ENCODE measurements around the gene FASLG.

Gene FASLG

DNA sequence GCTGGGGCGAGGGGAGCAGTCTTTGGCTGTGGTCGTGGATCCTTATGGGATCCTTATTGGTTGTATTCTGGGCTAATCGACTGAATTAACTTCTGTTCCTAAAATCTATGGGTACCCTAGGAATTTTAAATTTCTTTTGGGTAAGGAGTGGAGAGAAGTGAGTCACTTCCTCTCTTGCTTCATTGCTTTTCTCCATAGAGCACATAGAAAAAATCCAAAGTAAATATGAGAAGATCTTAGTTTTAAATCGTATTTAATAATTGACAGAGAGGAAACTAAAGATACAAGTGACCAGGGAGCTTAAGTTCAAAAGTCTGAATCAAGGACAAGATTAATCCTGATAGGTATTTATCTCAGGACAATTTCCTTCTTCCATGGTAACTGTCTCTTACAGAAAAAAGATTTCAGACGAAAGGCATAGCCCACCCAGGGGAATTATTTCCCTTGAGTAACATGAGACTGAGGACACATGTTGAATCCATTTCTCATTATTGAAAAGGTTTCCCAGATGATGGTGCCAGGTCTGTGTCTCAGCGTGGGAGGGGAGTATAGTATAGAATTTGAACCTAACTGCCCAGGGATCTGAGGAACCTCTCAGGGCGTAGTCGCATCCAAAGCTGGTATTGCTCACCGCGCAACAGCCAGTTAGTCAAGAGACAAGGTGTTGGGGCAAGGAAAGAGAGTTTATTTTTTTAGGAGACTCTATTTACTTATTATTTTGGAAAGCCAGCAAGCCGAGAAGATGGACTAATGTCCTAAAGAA is 28.7 kb upstream of the FASLG start:
- H3K27me3 ChIP-seq (ENCODE audit: insufficient read depth, insufficient read length), result no peaks in the 10 kb centered on the region
- no peaks in the 10 kb centered on the region for H3K36me3 ChIP-seq (ENCODE audit: insufficient read depth, insufficient read length, low read length)
- no peak overlapping the region for H3K9ac ChIP-seq (ENCODE audit: insufficient read length, low read depth)
- H3K4me3 ChIP-seq (ENCODE audit: insufficient read length, low read depth), result no peak overlapping the region
- no peak for TF ChIP-seq ZNF274 (IDR thresholded peaks at IDR 0.05; ENCODE audit: low read depth, low read length)
- no peak for TF ChIP-seq YY1 (IDR thresholded peaks at IDR 0.05; ENCODE audit: insufficient read depth, insufficient read length)
- TF ChIP-seq SUZ12 (IDR thresholded peaks at IDR 0.05; ENCODE audit: extremely low read depth, insufficient read depth, insufficient read length), result no peak
- DNase-seq (ENCODE audit: low read depth, low spot score), result no peak
- no peaks in the 10 kb centered on the region for H3K4me1 ChIP-seq (ENCODE audit: insufficient read depth, insufficient read length)
- peaks cover 22% of the 10 kb centered on the region; the same call in 1 of the 2 replicates for H3K9me3 ChIP-seq (ENCODE audit: insufficient read depth, low read length)

DNA sequence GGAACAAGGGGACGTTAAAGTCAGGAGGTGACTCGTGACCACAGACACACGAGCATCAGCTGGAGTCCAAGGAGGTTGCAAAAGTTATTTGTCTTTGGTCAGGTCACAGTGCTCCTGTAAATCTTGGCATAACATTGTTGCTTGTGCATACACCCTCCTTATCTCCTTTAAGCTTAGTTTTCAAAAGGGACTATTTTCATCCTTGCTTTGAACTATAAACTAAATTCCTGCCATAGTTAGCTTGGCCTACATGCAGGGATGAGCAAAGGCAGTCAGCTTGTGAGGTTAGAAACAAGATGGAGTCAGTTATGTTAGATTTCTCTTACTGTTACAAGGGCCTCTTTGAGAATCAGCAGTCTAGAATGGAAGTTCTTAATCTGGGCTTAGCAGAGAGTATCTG is 28.0 kb upstream of the FASLG start:
- peaks cover 22% of the 10 kb centered on the region; the same call in 1 of the 2 replicates for H3K9me3 ChIP-seq (ENCODE audit: insufficient read depth, low read length)
- H3K36me3 ChIP-seq (ENCODE audit: insufficient read depth, insufficient read length, low read length), result no peaks in the 10 kb centered on the region
- no peak overlapping the region for H3K4me3 ChIP-seq (ENCODE audit: insufficient read length, low read depth)
- no peaks in the 10 kb centered on the region for H3K27me3 ChIP-seq (ENCODE audit: insufficient read depth, insufficient read length)
- TF ChIP-seq YY1 (IDR thresholded peaks at IDR 0.05; ENCODE audit: insufficient read depth, insufficient read length), result no peak
- TF ChIP-seq ZNF274 (IDR thresholded peaks at IDR 0.05; ENCODE audit: low read depth, low read length), result no peak
- no peak for TF ChIP-seq SUZ12 (IDR thresholded peaks at IDR 0.05; ENCODE audit: extremely low read depth, insufficient read depth, insufficient read length)
- H3K9ac ChIP-seq (ENCODE audit: insufficient read length, low read depth), result no peak overlapping the region
- DNase-seq (ENCODE audit: low read depth, low spot score), result no peak
- H3K4me1 ChIP-seq (ENCODE audit: insufficient read depth, insufficient read length), result no peaks in the 10 kb centered on the region

GRCh38 chr1:172637522-172637921 is 21.4 kb upstream of the FASLG start:
- H3K4me1 ChIP-seq (ENCODE audit: insufficient read depth, insufficient read length), result peaks cover 2% of the 10 kb centered on the region
- no peak overlapping the region for H3K9ac ChIP-seq (ENCODE audit: insufficient read length, low read depth)
- no peaks in the 10 kb centered on the region for H3K36me3 ChIP-seq (ENCODE audit: insufficient read depth, insufficient read length, low read length)
- TF ChIP-seq ZNF274 (IDR thresholded peaks at IDR 0.05; ENCODE audit: low read depth, low read length), result no peak
- TF ChIP-seq SUZ12 (IDR thresholded peaks at IDR 0.05; ENCODE audit: extremely low read depth, insufficient read depth, insufficient read length), result no peak
- no peak for TF ChIP-seq YY1 (IDR thresholded peaks at IDR 0.05; ENCODE audit: insufficient read depth, insufficient read length)
- H3K9me3 ChIP-seq (ENCODE audit: insufficient read depth, low read length), result peaks cover 22% of the 10 kb centered on the region
- H3K27me3 ChIP-seq (ENCODE audit: insufficient read depth, insufficient read length), result no peaks in the 10 kb centered on the region
- no peak for DNase-seq (ENCODE audit: low read depth, low spot score)
- no peak overlapping the region for H3K4me3 ChIP-seq (ENCODE audit: insufficient read length, low read depth)

DNA sequence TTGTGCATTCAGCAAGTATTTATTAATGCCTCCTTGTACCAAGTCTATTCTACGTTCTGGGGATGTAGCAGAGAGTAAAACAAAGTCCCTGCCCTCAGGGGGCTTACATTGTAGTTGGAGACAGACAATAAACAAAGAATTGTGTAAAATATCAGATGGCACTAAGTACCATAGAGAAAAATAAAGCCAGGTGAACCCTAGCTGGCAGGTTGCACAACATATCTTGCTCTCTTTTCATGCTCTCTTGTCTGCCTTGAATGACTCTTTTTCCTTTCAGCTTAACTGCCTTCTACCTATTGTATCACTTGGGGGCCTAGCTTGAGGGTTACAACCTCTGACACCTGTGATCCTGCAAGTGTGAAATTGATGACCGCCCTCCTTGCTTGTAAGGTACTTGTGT is 20.7 kb upstream of the FASLG start:
- TF ChIP-seq ZNF274 (IDR thresholded peaks at IDR 0.05; ENCODE audit: low read depth, low read length) (no peak), YY1 (IDR thresholded peaks at IDR 0.05; ENCODE audit: insufficient read depth, insufficient read length) (no peak)
- peaks cover 21% of the 10 kb centered on the region for H3K9me3 ChIP-seq (ENCODE audit: insufficient read depth, low read length)

DNA sequence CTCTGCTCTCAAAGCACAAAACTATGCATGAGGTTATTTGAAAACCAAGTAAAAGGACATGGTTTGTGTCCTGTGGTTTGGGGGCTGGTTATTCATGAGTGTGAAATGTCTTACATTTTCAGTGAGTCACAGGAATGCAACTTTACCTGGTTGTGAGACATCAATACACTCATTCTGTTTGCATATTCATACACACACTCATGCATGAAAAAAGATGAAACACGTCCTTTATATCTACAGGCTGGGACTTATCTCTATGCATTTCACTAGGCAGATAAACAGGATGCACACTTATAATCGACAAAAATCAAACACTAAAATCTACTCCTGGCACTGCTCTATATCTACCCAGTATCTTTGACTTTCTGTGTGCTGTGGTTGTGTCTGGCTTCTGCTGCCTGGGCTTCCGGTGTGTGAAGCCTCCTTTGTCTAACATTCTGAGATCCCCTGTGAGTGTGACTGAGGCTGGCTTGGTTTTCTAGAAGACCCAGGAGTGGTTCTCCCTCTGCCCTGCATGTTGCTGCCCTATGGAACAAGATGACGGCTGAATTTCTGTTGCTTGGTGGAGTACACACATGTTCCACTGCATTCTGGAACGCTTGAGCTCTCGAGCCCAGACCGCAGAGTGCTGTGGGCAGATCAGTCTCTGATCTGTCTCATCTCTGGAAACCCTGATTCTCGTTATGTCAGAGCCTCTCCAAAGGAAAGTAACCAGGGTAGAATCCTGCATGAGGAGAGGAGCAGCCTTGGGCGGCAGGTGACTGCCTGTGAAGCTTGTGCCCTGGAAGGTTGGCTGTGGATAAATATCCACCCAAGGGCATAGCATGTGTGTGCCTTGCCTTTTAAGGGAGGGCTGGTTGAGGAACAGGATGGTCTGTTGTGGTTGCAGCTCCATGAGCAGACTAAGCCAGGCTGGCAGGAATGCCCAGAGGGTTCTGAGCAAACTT is 19.7 kb upstream of the FASLG start:
- DNase-seq (ENCODE audit: low read depth, low spot score), result no peak
- Histone ChIP-seq H3K4me3 (ENCODE audit: insufficient read length, low read depth) (no peak overlapping the region), H3K9me3 (ENCODE audit: insufficient read depth, low read length) (peaks cover 20% of the 10 kb centered on the region), H3K9ac (ENCODE audit: insufficient read length, low read depth) (no peak overlapping the region), H3K27me3 (ENCODE audit: insufficient read depth, insufficient read length) (no peaks in the 10 kb centered on the region), H3K36me3 (ENCODE audit: insufficient read depth, insufficient read length, low read length) (no peaks in the 10 kb centered on the region), H3K4me1 (ENCODE audit: insufficient read depth, insufficient read length) (peaks cover 2% of the 10 kb centered on the region)
- TF ChIP-seq ZNF274 (IDR thresholded peaks at IDR 0.05; ENCODE audit: low read depth, low read length), result no peak
- no peak for TF ChIP-seq YY1 (IDR thresholded peaks at IDR 0.05; ENCODE audit: insufficient read depth, insufficient read length)
- no peak for TF ChIP-seq SUZ12 (IDR thresholded peaks at IDR 0.05; ENCODE audit: extremely low read depth, insufficient read depth, insufficient read length)

More for the DNA sequence above, 20.7 kb upstream of the FASLG start:
- no peaks in the 10 kb centered on the region for H3K27me3 ChIP-seq (ENCODE audit: insufficient read depth, insufficient read length)
- H3K9ac ChIP-seq (ENCODE audit: insufficient read length, low read depth), result no peak overlapping the region
- DNase-seq (ENCODE audit: low read depth, low spot score), result no peak
- H3K4me1 ChIP-seq (ENCODE audit: insufficient read depth, insufficient read length), result peaks cover 2% of the 10 kb centered on the region
- H3K36me3 ChIP-seq (ENCODE audit: insufficient read depth, insufficient read length, low read length), result no peaks in the 10 kb centered on the region
- no peak overlapping the region for H3K4me3 ChIP-seq (ENCODE audit: insufficient read length, low read depth)

- Histone ChIP-seq H3K27me3 (ENCODE audit: insufficient read depth, insufficient read length) (no peaks in the 10 kb centered on the region), H3K9ac (ENCODE audit: insufficient read length, low read depth) (no peak overlapping the region), H3K36me3 (ENCODE audit: insufficient read depth, insufficient read length, low read length) (no peaks in the 10 kb centered on the region), H3K4me1 (ENCODE audit: insufficient read depth, insufficient read length) (peaks cover 2% of the 10 kb centered on the region), H3K9me3 (ENCODE audit: insufficient read depth, low read length) (peaks cover 16% of the 10 kb centered on the region), H3K4me3 (ENCODE audit: insufficient read length, low read depth) (no peak overlapping the region)
- DNase-seq (ENCODE audit: low read depth, low spot score), result no peak
- no peak for TF ChIP-seq YY1 (IDR thresholded peaks at IDR 0.05; ENCODE audit: insufficient read depth, insufficient read length)
- no peak for TF ChIP-seq ZNF274 (IDR thresholded peaks at IDR 0.05; ENCODE audit: low read depth, low read length)
- no peak for TF ChIP-seq SUZ12 (IDR thresholded peaks at IDR 0.05; ENCODE audit: extremely low read depth, insufficient read depth, insufficient read length)
Observed at GRCh38 chr1:172640111-172640510, 18.8 kb upstream of the FASLG start.

DNA sequence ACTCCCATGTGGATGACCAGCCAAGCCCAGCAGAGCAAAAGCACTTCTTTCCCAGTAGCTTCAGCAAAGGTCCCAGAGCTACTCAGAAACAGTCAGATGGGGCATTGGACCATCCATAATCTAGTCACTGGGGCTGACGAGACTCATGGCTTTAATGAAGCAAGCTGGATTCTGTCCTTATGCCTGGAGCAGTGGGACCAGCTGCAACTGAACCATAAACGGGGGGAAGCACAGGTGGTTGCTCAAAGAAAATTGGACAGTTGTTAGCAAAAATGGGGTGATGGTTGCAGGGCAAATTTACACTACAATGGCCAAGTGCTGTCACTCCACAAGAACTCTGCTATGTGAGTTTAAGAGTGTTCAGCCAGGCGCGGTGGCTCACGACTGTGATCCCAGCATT is 17.4 kb upstream of the FASLG start:
- Histone ChIP-seq H3K4me3 (ENCODE audit: insufficient read length, low read depth) (no peak overlapping the region), H3K9me3 (ENCODE audit: insufficient read depth, low read length) (peaks cover 13% of the 10 kb centered on the region), H3K27me3 (ENCODE audit: insufficient read depth, insufficient read length) (no peaks in the 10 kb centered on the region), H3K4me1 (ENCODE audit: insufficient read depth, insufficient read length) (peaks cover 2% of the 10 kb centered on the region), H3K9ac (ENCODE audit: insufficient read length, low read depth) (no peak overlapping the region), H3K36me3 (ENCODE audit: insufficient read depth, insufficient read length, low read length) (no peaks in the 10 kb centered on the region)
- no peak for DNase-seq (ENCODE audit: low read depth, low spot score)
- no peak for TF ChIP-seq YY1 (IDR thresholded peaks at IDR 0.05; ENCODE audit: insufficient read depth, insufficient read length)
- no peak for TF ChIP-seq SUZ12 (IDR thresholded peaks at IDR 0.05; ENCODE audit: extremely low read depth, insufficient read depth, insufficient read length)
- no peak for TF ChIP-seq ZNF274 (IDR thresholded peaks at IDR 0.05; ENCODE audit: low read depth, low read length)

Data from NT2/D1 (cell line).